ENCODE data around the gene GALNT11. TPM values are rescaled to one million over a fixed set of nuclear protein-coding genes. Genes with fewer than 3 reads are reported as not detected.
"Not testable (repeated sequence)": the region's sequence is repeated elsewhere in the genome, so short reads cannot be mapped to it uniquely, and the experiment has no call there.

The GALNT11 gene
- total RNA-seq, 2 donors from 2014 or later = 32.7 to 35.3 TPM

DNA sequence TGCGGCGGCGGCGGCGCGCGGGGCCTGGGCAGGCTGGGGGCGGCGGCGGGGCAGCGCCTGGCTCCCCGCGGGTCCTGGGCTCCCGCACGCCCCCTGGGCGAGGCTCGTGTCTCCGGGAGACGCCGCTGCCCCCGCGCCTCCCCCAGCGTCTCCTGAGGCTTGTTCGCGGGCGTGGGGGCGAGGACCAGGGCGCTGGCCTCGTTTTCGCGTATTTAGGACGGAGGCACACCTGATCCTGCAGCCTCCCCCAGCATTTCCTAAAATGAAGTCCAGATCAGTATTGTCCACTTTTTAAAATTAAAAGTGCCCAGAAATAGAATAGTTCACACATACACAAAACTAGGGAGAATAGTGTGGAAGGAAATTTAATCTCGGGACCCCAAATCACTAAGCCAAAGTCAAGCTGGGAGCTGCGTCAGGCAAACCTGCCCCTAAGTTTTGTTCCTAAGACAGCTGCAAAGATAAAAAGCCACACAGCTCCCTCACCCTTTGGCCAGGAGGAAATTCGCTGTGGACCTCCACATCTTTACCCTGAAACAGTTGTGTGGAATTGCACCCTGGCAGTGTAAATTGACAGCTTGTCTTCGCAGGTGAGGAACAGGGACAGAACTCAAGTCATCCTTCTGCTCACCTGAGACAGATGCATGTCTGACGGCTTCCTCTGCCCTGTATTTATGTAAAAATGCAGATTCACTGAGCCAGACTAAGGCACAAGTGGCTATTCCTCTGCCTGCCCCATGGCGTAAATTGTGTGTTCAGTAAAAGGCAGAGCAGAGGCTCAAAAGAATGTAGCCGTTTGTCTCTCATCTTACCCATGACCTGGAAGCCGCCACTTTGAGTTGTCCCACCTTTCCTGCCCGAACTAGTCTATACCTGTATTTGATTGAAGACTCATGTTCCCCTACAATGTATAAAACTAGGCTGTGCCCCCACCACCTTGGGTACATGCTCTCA, 740 bp downstream of the GALNT11 start:
- Histone ChIP-seq H3K4me3 (ENCODE audit: low read length) (peak overlapping the region; percentile 89), H3K4me1 (ENCODE audit: control insufficient read depth, insufficient read depth, low read length) (peaks cover 2% of the 10 kb centered on the region), H3K36me3 (ENCODE audit: control insufficient read depth, insufficient read depth, low read length) (peaks cover 12% of the 10 kb centered on the region), H3K9ac (ENCODE audit: extremely low read depth, low read length, poor library complexity, severe bottlenecking) (peak overlapping the region; percentile 57), H3K27me3 (ENCODE audit: control insufficient read depth, insufficient read depth, low read length, poor library complexity, severe bottlenecking) (peaks cover 8% of the 10 kb centered on the region), H3K9me3 (ENCODE audit: control insufficient read depth, low read length) (peaks cover 7% of the 10 kb centered on the region), H3K27ac (ENCODE audit: low read depth, low read length) (peak overlapping the region; percentile 68)
- WGBS, 2 experiments (ENCODE audit: insufficient coverage in 1 of 2, insufficient read length in 1 of 2) = 17 to 25% methylated on average over 25 to 41 of the region's 41 CpGs
- no peaks in the 10 kb centered on the region for H3K9me3 Mint-ChIP-seq
- peaks cover 27% of the 10 kb centered on the region for H3K36me3 Mint-ChIP-seq (ENCODE audit: low read depth)
- peak overlapping the region; percentile 73 for H3K4me3 Mint-ChIP-seq
- peaks cover 7% of the 10 kb centered on the region for H3K27me3 Mint-ChIP-seq (ENCODE audit: insufficient read depth)
- H3K27ac Mint-ChIP-seq = peak overlapping the region; percentile 21
- TF ChIP-seq, protein P1, sequence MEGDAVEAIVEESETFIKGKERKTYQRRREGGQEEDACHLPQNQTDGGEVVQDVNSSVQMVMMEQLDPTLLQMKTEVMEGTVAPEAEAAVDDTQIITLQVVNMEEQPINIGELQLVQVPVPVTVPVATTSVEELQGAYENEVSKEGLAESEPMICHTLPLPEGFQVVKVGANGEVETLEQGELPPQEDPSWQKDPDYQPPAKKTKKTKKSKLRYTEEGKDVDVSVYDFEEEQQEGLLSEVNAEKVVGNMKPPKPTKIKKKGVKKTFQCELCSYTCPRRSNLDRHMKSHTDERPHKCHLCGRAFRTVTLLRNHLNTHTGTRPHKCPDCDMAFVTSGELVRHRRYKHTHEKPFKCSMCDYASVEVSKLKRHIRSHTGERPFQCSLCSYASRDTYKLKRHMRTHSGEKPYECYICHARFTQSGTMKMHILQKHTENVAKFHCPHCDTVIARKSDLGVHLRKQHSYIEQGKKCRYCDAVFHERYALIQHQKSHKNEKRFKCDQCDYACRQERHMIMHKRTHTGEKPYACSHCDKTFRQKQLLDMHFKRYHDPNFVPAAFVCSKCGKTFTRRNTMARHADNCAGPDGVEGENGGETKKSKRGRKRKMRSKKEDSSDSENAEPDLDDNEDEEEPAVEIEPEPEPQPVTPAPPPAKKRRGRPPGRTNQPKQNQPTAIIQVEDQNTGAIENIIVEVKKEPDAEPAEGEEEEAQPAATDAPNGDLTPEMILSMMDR (conservative IDR thresholded peaks at IDR 0.05) = peak; percentile 51
- DNase-seq = peak; percentile 52
- H3K4me1 Mint-ChIP-seq = peaks cover 13% of the 10 kb centered on the region

DNA sequence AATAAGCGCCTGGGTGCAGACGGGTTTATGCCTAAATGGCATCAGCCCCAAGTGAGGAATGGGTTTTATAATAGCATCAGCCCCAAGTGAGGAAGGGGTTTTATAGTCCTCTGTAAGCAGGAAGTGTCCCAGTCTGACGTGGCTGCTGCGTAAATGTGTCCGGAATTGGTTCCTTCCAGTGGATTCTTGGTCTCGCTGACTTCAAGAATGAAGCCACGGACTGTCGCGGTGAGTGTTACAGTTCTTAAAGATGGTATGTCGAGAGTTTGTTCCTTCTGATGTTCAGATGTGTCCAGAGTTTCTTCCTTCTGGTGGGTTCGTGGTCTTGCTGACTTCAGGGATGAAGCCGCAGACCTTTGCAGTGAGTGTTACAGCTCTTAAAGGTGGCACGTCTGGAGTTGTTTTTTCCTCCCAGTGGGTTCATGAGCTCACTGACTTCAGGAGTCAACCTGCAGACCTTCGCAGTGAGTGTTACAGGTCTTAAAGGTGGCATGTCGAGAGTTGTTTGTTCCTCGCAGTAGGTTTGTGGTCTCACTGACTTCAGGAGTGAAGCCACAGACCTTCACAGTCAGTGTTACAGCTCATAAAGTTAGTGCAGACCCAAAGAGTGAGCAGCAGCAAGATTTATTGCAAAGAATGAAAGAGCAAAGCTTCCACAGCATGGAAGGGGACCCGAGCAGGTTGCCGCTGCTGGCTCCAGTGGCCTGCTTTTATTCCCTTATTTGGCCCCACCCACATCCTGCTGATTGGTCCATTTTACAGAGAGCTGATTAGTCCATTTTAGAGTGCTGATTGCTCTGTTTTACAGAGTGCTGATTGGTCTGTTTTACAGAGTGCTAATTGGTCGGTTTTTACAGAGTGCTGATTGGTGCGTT, 2.3 kb downstream of the GALNT11 start:
- H3K36me3 ChIP-seq (ENCODE audit: control insufficient read depth, insufficient read depth, low read length) = peaks cover 12% of the 10 kb centered on the region
- H3K27ac Mint-ChIP-seq; H3K4me1 ChIP-seq (ENCODE audit: control insufficient read depth, insufficient read depth, low read length); H3K27me3 Mint-ChIP-seq (ENCODE audit: insufficient read depth); H3K9me3 ChIP-seq (ENCODE audit: control insufficient read depth, low read length); DNase-seq; H3K27me3 ChIP-seq (ENCODE audit: control insufficient read depth, insufficient read depth, low read length, poor library complexity, severe bottlenecking); H3K4me3 Mint-ChIP-seq; H3K27ac ChIP-seq (ENCODE audit: low read depth, low read length); H3K9me3 Mint-ChIP-seq; H3K9ac ChIP-seq (ENCODE audit: extremely low read depth, low read length, poor library complexity, severe bottlenecking): not testable (repeated sequence)
- WGBS, 2 experiments (ENCODE audit: insufficient coverage in 1 of 2, insufficient read length in 1 of 2) = 97 to 98% methylated on average over 17 to 20 of the region's 20 CpGs
- peak overlapping the region; percentile 40 for H3K4me3 ChIP-seq (ENCODE audit: low read length)
- H3K36me3 Mint-ChIP-seq (ENCODE audit: low read depth) = peaks cover 27% of the 10 kb centered on the region
- peaks cover 13% of the 10 kb centered on the region for H3K4me1 Mint-ChIP-seq

DNA sequence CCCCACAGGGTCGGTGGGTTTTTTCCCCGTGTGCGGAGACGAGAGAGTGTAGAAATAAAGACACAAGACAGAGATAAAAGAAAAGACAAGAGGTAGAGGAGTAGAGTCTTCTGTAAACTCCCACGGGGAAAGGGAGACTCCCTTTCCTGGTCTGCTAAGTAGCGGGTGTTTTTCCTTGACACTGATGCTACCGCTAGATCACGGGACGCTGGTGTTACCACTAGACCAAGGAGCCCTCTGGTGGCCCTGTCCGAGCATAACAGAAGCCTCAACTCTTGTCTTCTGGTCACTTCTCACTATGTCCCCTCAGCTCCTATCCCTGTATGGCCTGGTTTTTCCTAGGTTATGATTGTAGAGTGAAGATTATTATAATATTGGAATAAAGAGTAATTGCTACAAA, 4.6 kb downstream of the GALNT11 start:
- not testable (repeated sequence) for H3K9ac ChIP-seq (ENCODE audit: extremely low read depth, low read length, poor library complexity, severe bottlenecking); H3K27ac Mint-ChIP-seq; H3K27ac ChIP-seq (ENCODE audit: low read depth, low read length); H3K4me1 ChIP-seq (ENCODE audit: control insufficient read depth, insufficient read depth, low read length); H3K4me3 ChIP-seq (ENCODE audit: low read length); H3K27me3 ChIP-seq (ENCODE audit: control insufficient read depth, insufficient read depth, low read length, poor library complexity, severe bottlenecking); H3K27me3 Mint-ChIP-seq (ENCODE audit: insufficient read depth); H3K9me3 ChIP-seq (ENCODE audit: control insufficient read depth, low read length); H3K4me3 Mint-ChIP-seq; H3K9me3 Mint-ChIP-seq
- H3K36me3 ChIP-seq (ENCODE audit: control insufficient read depth, insufficient read depth, low read length) = peaks cover 12% of the 10 kb centered on the region
- WGBS, 2 experiments (ENCODE audit: insufficient coverage in 1 of 2, insufficient read length in 1 of 2) = 67 to 75% methylated on average over 9 to 10 of the region's 10 CpGs
- TF ChIP-seq, protein P1 (conservative IDR thresholded peaks at IDR 0.05) = peak; percentile 80
- H3K36me3 Mint-ChIP-seq (ENCODE audit: low read depth) = peaks cover 27% of the 10 kb centered on the region
- H3K4me1 Mint-ChIP-seq = peaks cover 25% of the 10 kb centered on the region
- DNase-seq = peak; percentile 86

DNA sequence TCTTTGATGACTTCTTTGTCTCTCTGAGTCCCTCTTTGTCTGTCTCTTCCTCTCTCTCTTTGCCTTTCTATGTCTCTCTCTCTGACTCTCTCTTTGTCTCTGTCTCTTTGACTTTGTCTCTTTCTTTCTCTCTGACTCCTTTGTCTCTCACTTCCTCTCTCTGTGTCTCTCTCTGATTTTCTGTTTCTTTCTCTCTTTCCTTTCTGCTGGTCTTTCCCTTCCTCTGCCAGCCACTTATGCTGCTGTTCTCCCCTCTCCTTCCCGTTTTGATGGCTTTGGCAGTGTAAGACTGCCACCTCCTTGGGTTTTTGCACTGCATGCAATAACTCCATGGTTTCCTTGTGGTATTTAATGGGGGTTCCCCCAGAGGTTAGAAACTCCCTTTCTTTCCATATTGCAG, 5.2 kb downstream of the GALNT11 start:
- H3K4me3 ChIP-seq (ENCODE audit: low read length); H3K9me3 Mint-ChIP-seq; H3K4me3 Mint-ChIP-seq; H3K27me3 Mint-ChIP-seq (ENCODE audit: insufficient read depth); H3K9ac ChIP-seq (ENCODE audit: extremely low read depth, low read length, poor library complexity, severe bottlenecking); H3K9me3 ChIP-seq (ENCODE audit: control insufficient read depth, low read length); H3K4me1 ChIP-seq (ENCODE audit: control insufficient read depth, insufficient read depth, low read length); DNase-seq; H3K27me3 ChIP-seq (ENCODE audit: control insufficient read depth, insufficient read depth, low read length, poor library complexity, severe bottlenecking); H3K27ac ChIP-seq (ENCODE audit: low read depth, low read length): not testable (repeated sequence)
- peak overlapping the region; percentile 7 for H3K27ac Mint-ChIP-seq
- 80 to 95% methylated on average over 1 of the region's 1 CpG for WGBS, 2 experiments (ENCODE audit: insufficient coverage in 1 of 2, insufficient read length in 1 of 2)
- H3K4me1 Mint-ChIP-seq = peaks cover 28% of the 10 kb centered on the region
- peaks cover 27% of the 10 kb centered on the region for H3K36me3 Mint-ChIP-seq (ENCODE audit: low read depth)
- peaks cover 12% of the 10 kb centered on the region for H3K36me3 ChIP-seq (ENCODE audit: control insufficient read depth, insufficient read depth, low read length)
